HG02642 (cell line): Measurements from ENCODE around the gene TTC7B.
"Not testable (repeated sequence)": the region's sequence is repeated elsewhere in the genome, so short reads cannot be mapped to it uniquely, and the experiment has no call there.

Source experiments
- ATAC-seq: cut with Tn5 transposase; IDR thresholded peaks from one replicate; pipeline ENCODE4 v1.9.1; 2021; ENCODE audit warnings: mild to moderate bottlenecking; ENCODE audit not compliant: unreplicated experiment, poor library complexity

Gene TTC7B, protein sequence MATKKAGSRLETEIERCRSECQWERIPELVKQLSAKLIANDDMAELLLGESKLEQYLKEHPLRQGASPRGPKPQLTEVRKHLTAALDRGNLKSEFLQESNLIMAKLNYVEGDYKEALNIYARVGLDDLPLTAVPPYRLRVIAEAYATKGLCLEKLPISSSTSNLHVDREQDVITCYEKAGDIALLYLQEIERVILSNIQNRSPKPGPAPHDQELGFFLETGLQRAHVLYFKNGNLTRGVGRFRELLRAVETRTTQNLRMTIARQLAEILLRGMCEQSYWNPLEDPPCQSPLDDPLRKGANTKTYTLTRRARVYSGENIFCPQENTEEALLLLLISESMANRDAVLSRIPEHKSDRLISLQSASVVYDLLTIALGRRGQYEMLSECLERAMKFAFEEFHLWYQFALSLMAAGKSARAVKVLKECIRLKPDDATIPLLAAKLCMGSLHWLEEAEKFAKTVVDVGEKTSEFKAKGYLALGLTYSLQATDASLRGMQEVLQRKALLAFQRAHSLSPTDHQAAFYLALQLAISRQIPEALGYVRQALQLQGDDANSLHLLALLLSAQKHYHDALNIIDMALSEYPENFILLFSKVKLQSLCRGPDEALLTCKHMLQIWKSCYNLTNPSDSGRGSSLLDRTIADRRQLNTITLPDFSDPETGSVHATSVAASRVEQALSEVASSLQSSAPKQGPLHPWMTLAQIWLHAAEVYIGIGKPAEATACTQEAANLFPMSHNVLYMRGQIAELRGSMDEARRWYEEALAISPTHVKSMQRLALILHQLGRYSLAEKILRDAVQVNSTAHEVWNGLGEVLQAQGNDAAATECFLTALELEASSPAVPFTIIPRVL

DNA sequence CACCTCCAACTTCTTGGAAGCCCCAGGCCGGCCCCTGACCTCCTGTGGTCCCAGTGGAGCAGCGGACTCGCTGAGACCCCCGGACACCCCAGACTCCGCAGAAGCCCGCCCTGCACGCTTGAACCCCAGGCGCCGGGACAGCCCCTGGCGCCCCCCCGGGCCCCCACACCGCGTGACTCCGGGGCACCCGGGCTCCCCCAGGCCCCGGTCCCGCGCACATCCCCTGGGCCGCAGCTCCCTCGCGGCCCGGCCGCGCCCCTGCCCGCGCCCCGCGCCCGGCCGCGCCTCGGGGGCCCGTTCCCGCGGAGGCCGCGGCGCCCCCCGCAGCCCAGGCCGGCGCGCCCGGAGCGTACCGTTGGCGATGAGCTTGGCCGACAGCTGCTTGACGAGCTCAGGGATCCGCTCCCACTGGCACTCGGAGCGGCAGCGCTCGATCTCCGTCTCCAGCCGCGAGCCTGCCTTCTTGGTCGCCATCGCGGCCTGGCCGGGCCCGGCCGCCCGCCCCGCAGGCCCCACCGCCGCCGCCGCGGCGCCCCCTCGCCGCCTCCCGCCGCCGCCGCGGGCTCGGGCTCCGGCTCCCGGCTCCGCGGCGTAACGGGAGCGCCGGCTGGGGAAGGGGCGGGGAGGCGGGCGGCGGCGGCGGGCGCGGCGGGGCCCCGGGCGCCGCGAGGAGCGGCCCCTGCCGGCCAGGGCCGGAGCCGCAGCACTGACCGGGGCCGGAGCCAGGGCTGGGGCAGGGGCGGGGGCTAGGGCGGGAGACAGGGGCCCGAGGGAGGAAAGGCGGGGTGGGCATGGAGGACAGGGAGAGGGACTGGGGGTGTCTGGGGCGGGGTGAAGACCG lies at the start of gene TTC7B:
TSS of gene TTC7B (minus strand) at position 609 of the 841 bp plus-strand sequence. CDS start at position 474, 135 bp downstream.
- ATAC-seq, result peak; percentile 71

DNA sequence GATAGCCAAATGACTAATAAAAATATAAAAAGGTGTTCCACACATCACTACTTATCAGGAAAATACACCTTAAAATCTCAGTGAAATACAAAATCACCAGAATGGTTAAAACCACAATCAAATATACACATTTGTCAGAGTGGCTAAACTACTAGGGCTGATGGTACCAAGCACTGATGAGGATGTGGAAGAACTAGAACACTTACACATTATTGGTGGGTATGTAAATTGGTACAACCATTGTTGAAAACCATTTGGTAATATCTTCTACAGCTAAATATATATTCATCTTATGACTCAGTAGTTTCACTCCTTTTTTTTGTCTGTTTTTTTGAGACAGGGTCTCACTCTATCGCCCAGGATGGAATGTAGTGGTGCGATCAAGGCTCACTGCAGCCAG lies 48.5 kb upstream of the TTC7B start:
- no peak for ATAC-seq

DNA sequence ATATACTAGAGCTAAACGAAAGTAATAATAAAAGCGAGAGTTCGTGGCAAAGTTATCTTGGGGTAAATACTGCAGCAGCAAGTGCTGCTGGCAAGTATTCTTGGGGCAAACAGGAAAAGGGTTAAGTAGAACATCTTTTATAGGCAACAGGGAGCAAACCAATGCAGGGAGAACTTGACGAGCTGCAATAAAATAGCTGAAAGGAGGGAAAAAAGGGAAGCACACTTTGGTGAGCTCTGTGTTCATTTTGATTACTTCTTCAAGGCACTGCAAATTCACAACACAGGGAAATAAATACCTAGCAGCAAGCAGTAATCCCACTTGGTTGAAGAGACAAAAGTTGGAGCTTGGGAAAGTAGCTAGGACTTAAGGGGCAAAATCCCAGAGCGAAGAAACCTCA lies 42.3 kb upstream of the TTC7B start:
- ATAC-seq, result no peak

DNA sequence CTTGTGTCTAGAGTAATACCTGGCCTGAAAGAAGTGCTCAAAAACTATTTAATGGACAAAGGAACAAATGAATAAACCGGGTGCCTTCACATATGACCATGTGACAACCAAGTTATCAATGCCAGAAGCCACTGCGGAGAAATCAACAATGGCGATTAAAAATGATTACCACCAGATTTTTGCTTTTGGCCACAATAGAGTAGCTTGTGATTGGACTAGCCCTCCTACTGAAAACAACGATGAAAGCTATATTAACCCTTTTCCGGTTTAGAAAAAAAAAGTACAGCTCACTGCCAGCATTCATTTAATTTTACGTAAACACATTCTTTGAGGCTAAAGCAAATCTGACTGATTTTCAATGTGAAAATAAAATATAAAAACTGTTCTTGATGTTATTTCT lies 41.6 kb upstream of the TTC7B start:
- no peak for ATAC-seq

DNA sequence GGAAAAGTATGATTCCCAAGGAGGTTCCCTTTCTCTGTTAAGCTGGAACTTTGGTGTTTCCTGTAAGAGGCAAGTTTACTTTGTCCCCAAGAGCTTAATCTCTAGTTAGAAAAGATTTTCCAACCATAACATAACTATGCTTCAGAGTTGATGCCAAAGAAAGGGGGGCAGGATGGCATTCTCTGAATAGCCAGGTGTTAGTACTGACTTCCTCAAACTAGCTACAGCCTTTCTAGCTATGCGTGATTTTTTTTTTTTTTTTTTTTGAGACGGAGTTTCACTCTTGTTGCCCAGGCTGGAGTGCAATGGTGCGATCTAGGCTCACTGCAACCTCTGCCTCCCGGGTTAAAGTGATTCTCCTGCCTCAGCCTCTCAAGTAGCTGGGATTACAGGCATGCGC lies 39.9 kb upstream of the TTC7B start:
- ATAC-seq, result not testable (repeated sequence)

DNA sequence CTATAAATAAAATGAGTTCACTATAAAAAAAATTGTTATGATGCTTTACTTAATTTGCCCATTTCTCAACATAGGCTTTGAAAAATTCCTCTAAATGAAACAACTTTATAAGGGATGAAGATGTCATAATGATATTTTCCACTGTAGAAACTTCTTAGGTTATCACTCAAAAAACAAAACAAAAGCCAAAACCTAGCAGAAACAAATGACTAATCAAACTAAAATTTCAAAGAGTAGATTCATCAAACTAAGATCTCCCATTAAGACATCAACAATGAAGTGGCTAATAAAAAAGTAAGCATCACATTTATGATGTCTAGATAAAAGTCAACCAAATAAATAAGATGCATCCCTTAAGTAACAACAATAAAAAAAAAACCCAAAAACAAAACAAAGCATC lies 36.9 kb upstream of the TTC7B start:
- ATAC-seq, result no peak

DNA sequence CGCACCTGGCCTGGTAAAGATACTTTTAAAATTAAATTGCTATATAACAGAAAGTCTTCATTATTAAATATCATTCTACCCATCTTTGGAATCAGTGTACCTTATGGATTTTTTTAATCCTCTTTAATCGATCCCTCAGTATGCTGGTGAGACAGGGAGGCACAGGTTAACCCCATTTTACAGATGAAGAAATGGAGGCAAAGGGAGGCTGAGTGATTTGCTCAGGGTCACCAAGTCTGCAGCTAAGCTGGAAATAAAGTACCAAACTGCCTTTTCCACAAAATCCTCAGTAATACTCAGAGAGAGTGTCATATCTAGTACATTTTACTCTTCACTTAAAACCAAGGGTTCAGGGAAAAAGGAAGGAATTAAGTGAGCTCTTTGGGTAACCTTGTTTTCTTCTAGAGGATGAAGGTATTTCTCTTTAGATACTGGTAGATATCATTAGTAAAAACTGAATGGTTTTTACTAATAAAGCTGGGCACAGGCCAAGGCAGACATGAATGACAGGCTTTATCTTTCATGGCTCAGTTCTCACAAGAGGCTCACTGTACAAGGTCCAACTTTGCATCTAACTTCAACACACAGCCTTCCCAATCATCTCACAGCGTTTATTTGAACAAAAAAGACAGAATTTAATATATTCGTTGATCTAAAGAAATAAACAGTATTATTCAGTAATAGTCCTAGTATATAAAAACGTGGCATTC lies 35.3 kb upstream of the TTC7B start:
- ATAC-seq, result no peak

DNA sequence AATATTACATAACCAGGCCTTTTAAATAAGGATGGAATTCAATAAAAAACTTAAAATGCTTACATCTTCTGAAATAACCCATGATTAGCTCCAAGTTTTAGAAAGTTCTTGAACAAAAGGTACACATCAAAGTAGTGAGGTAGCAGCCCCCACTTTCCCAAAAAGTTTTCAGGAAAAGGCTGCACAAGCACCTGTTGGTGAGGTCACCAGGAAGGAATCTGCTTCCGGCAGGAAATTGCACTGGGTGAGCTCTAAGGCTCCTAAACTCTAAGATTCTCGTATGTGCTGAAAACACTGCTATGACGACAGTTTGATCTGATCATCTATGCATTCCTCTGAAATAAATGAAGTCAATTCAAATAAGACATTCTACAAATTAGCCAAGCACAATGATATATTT lies 34.3 kb upstream of the TTC7B start:
- no peak for ATAC-seq

DNA sequence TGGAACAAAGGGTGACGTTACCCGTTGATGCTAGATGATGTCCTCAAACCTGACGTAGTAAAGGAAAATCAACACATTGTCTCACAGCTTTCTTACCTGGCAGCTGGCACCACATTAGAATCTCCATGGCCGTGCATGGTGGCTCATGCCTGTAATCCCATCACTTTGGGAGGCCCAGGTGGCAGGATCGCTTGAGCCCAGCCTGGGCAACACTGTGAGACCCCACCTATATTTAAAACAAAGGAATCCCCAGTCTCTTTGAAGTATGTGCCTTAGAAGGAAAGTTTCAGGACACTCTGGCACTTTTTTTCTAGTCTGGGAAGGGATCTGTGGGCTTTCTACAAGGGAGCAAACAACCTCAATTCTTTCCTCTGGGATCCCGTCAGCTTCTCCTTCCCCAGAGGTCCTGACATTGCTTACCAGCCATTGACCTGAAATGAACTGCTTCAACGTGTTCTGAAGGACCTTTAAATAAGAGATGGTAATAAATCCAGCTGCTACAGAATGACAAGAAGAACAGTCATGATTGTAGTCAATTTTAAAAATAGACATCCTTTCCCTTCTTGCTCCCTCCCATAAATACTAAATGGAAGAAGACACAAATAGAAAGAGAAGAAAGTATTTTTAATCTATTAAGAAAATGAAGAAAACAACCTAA lies 33.7 kb upstream of the TTC7B start:
- no peak for ATAC-seq

DNA sequence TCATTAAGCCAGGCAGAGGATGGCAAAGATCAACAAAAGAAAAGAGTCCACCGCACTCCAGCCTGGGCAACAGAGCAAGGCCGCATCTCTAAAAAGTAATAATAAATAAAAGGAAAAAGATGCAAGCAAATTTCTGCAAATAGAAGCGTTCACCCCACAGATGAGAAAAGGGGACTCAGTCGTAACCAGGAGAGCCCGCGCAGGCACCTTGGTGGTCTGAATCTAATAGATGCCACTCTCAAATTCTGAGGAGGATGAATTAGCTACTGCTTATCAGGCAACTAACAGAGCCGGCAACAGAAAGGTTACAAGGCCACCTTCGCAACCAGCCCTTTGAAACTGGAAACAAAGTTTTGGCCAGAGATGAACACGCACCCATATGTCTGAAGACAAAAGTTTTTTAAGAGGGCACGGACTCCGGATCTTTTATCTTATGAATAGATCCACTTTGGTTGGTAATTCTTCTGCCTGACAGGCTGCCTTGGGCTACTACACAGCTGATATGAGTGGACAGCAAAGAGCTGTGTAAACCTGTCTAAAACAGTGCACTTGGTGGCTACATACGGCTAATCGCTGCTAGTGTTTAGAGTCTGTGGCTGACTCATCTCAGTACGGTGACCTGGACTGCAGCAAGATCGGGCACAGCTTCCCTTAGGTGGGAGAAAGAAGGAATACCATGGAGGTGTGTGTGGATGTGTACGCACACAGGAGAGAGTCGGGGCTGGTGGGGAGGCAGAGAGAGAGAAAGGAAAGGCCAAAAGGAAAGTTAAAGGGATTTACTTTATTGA lies 32.9 kb upstream of the TTC7B start:
- ATAC-seq, result no peak

DNA sequence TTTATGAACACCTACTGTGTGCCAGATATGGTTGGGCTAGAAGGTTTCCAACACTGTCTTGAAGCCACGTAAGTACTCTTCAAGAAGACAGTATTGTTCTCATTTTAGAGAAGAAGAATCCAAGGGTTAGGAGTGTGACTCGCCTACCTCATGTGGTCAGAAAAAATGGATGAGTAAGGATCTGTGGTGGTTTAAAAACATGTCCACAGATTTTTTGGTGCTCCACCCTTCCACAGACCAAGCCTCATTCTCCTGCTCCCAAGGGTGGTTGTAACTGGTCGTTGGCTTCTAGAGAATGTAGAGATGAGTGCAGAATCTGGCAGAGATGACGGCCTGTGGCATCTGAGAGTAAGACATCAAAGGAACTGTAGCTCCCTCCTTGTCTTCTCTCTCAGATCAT lies 30.3 kb upstream of the TTC7B start:
- no peak for ATAC-seq

DNA sequence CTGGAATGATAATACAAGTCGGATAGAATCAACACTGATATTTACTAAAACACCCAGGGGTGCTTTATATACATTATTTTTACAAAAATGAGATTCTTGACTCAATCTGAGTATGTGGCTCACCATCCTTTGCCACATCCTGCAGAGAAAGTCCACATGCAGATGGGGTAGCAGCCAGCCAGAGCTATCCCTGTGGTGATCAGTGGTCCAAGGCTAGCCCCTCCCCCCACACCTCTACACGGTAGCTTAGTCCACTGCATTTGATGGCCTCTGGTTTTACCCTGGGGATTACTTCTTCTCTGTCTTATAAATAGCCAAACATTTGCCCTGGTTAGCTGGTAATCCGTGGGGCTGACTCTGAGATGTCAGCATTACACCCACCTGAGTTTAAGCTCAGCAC lies 28.1 kb upstream of the TTC7B start:
- ATAC-seq, result no peak

DNA sequence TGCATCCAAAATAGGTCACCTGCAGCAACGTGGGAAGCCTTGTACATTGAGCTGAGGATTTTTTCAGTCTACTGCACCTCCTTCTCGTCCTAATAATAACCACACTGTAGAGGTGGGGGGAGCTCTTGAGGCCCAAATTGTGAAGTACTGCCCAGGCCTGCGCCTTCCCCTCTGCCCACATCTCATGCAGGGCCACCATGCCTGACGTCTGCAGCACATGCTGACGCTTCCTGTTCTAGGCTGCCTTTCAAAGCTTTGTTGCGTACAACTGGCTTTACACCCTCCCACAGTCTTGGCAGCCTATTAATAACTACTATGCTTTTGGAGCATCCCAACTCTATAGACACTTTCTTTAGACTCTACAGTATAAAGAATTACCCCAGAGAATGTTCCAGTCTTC lies 26.5 kb upstream of the TTC7B start:
- ATAC-seq, result no peak

DNA sequence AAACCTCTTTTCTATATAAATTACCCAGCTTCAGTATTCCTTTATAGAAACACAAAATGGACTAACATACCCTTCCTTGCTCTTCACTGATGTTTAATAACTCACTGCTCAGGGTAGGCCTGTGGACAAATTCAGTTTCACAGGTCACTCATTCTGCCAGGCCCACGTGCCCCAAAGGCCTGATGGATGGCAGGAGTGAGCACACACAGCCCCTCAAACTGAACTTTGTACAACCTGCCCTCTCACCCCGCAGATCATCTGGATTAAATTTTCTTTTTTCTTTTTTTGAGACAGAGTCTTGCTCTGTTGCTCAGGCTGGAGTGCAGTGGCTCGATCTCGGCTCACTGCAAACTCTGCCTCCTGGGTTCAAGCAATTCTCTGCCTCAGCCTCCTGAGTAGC lies 24.4 kb upstream of the TTC7B start:
- not testable (repeated sequence) for ATAC-seq

DNA sequence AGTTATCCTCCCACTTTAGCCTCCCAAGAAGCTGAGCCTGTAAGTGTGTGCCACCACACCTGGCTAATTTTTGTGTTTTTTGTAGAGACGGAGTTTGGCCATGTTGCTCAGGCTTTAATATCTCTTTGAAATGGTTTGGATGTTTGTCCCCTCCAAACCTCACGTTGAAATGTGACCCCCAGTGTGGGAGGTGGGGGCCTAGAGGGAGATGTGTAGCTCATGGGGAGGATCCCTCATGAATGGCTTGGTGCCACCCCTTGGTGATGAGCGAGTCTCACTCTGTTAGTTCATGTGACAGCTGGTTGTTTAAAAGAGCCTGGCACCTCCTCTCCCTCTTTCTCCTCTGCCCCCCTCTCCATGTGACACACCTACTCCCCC lies 23.6 kb upstream of the TTC7B start:
- no peak for ATAC-seq

DNA sequence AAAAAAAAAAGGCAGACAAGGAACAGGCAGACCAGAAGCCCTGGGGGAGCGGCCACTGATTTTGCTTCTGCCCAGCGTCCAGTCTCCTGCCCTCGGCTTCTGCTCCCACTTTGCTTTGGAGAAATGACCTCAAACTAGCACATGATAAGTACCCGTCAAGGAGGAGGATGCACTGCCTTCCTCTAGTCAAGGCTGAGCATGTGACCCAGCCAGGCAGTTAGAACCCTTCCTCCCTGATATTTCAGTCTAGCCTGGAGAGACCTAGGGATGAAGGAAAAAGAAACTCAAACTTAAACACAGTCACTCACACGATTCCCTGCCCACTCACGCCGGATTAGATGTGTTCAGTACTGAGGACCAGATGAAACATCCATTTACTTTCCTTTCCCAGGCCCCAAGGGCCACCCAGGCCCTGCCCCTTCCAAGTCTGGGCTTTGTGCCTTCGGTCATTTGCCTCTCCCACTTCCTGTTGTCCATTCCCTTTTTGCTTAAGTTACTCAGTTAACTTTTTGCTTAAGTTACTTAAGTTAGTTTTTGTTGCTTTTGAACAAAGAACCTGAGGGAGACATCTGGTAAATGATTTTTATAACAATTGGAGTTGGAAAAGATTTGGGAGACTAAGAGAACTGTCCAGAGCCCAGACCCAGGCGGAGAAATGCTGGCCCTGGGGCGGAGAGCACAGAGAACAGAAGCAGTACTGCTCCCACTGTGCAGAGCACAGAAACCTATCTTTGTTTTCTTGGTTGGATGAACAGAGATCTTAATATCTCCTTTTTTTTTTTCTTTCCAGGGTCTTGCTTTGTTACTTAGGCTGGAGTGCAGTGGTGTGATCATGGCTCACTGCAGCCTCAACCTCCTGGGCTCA lies 23.0 kb upstream of the TTC7B start:
- ATAC-seq, result no peak

DNA sequence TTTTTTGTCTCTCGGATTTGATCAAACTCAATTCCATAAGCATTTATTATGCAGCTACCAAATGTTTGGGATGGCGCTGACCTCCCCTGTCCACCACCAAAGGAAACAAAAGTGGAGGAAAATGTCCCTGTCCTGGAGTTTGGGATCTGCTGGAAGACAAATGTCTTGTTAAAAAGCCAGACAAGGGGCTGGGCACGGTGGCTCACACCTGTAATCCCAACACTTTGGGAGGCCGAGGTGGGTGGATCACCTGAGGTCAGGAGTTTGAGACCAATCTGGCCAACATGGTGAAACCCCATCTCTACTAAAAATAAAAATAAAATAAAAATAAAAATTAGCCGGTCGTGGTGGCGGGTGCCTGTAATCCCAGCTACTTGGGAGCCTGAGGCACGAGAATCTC lies 22.3 kb upstream of the TTC7B start:
- not testable (repeated sequence) for ATAC-seq

DNA sequence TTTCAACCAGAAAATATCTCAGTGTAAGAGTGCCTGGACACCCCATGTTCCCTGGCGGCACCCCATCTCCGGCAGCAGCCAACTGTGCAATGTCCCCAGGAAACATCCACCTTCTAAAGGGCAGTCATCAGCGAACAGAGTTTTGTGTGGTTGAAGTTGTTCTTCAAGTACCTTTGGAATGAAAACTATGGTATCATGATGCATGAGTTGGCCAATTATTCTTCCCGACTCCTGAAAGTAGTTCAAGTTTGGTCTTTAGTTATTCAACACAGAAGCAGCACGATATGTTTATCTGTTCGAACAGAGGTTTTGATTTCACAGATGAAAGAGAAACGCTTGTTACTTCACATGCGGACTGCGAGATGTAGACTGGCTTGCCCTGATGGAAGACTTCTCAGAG lies 21.1 kb upstream of the TTC7B start:
- no peak for ATAC-seq
